ENCODE results near the gene ARMC6.

Gene ARMC6

GRCh38 chr19:19056636-19057275 is 23.4 kb downstream of the ARMC6 start:
- DNase-seq: no peak

GRCh38 chr19:19057317-19057716 is 23.9 kb downstream of the ARMC6 start:
- no peak for DNase-seq

GRCh38 chr19:19057720-19058119 is 24.3 kb downstream of the ARMC6 start:
- no peak for DNase-seq

- no peak for DNase-seq
Measured at GRCh38 chr19:19059018-19059836, 25.8 kb downstream of the ARMC6 start.

GRCh38 chr19:19059837-19060611 is 26.6 kb downstream of the ARMC6 start:
- no peak for DNase-seq

GRCh38 chr19:19061506-19061905 is 28.1 kb downstream of the ARMC6 start:
- DNase-seq: no peak

GRCh38 chr19:19062454-19063182 is 29.2 kb downstream of the ARMC6 start:
- DNase-seq: peak in 1 of 2 experiments; percentile 16

- DNase-seq: peak; percentile 96 to 99
Measured at GRCh38 chr19:19063183-19064097, 30.0 kb downstream of the ARMC6 start, which contains the start of gene SLC25A42. Gene SLC25A42, plus strand, starts transcription at chr19:19063994. Its CDS starts 32,131 bp downstream, at chr19:19096125.

- no peak for DNase-seq
Measured at GRCh38 chr19:19064098-19064722, 30.8 kb downstream of the ARMC6 start.

GRCh38 chr19:19064811-19065745 is 31.7 kb downstream of the ARMC6 start:
- peak in 1 of 2 experiments; percentile 26 for DNase-seq

GRCh38 chr19:19067276-19068072 is 34.1 kb downstream of the ARMC6 start:
- DNase-seq: no peak

GRCh38 chr19:19068659-19069654 is 35.6 kb downstream of the ARMC6 start:
- DNase-seq: no peak

- DNase-seq: no peak
Measured at GRCh38 chr19:19071897-19072296, 38.5 kb downstream of the ARMC6 start.

GRCh38 chr19:19074196-19074882 is 40.9 kb downstream of the ARMC6 start:
- no peak for DNase-seq

- no peak for DNase-seq
Measured at GRCh38 chr19:19075126-19075525, 41.7 kb downstream of the ARMC6 start.

- no peak for DNase-seq
Measured at GRCh38 chr19:19076476-19076875, 43.1 kb downstream of the ARMC6 start.

- no peak for DNase-seq
Measured at GRCh38 chr19:19077103-19077502, 43.7 kb downstream of the ARMC6 start.
